Fibroblast of skin of right biceps (primary cell): ENCODE data around the gene ACOX1.

Experiments
- DNase-seq: peaks from one replicate; pipeline ENCODE4 v3.0.0-alpha.2; 2013

The ACOX1 gene

DNA sequence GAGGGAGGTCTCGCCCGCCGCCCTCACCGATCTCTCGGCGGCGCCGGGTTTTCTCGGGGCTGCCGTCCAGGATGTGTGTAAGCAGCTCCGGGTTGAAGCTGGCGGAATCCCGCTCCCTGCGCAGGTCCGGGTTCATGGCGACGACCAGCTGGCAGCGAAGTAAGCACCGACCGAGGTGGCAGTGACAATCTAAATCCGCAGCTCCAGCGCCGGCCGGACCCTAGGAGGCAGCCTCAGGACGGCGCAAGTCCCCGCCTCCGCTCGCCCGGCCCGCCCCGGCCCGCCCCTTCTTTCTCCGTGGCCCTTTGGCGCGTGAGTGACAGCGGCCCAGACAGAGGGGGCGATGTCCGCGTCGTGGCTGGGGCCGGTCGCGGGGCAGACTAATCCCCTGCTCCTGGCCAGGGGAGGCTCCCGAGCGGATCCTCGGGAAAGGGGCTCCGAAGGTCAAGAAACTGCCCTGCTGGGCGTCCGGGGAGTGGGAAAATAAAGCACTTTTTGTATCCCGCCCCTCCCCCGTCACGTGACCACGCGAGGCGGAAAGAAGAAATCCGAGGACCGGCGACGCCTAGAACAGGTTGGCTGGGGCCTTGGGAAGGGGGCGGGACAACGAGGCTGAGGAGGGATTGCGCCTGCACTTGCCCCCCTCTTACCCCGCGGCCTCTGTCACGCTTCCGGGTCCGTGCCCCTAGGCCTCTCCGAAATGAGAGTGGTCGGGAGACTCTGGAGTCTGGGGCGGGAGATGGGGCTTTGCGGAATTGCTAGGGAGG is at the start of gene ACOX1, which contains the start of gene TEN1:
ACOX1 (minus strand) TSS at position 229 of the 767 bp plus-strand sequence; CDS start at position 136, 93 bp downstream.
TEN1 (plus strand) TSS at position 303 of the 767 bp plus-strand sequence. CDS start 6,953 bp downstream, outside the sequence.
- peak; percentile 98 for DNase-seq

DNA sequence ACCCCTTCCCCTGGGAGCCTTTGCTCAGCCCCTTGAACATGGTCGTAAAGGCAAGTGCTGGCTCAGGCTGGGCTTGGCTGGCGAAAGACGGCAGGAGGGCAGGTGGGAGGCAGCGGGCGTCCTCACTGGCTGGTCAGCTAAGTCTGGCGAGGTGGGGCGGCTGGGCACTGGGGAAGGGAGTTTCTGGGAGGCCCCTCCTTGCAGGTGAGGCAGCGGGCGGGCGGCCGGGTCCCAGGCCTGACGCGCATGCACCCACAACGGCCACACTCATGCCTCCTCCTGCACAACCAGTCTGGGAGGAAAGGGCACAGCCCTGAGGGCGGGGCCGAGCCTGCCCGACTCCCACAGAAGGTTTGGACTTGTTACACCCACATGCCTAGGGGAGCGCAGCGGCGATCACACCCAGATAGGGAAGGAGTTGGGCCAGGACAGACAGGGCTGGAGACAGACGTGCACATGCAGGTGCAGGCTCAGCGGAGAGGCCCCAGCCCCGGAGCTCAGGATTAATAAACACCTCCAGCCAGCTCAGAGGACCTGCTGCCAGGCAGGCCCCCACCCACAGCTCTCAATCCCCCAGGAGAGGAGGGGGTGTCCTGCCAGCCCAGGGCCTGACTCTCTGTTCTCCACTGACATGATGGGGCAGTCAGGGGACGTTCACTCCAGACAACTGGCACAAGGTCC is 48.3 kb upstream of the ACOX1 start, which contains the start of gene EVPL:
EVPL (minus strand) TSS at position 148 of the 681 bp plus-strand sequence; CDS start at position 40, 108 bp downstream.
- no peak for DNase-seq

DNA sequence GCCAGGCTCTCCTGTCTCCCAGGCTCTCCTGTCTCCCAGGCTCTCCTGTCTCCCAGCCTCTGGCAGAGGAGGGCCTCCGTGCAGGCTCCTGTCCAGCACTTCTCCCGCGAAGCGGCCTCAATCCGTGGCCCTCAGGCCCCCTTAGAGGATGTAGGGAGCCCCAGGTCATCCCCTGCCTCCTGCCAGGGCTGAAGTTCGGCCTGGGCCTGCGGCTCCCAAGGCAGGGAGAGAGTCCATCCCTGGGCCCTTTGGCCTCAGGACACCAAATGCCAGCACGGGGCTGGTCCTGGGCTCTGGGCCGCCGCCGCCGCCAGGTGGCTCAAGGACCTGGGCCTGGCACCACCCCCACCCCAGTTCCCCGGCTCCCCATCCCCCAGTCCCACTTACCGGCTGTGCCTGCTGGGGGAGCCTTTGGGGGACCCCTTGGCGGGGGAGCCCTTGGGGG is 47.8 kb upstream of the ACOX1 start:
- DNase-seq, result no peak

DNA sequence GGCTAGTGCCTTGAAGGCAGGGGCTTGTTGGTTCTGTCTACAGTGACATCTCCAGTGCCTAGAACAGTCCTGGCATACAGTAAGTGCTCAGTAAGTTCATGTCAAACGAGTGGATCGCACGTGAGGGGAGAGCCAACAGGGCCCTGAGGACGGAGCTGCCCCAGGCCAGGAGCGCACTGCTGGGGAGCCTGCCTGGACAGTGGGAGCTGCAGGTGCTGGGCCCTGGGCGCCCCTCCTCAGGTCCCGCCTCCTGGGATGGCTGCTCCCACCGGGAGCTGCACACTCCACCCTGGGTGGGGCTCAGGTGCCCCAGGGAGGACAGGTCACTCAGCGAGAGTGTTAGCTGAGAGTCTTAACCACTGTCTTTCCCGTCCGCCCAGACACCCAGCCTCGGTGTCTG is 46.3 kb upstream of the ACOX1 start:
- DNase-seq, result no peak

DNA sequence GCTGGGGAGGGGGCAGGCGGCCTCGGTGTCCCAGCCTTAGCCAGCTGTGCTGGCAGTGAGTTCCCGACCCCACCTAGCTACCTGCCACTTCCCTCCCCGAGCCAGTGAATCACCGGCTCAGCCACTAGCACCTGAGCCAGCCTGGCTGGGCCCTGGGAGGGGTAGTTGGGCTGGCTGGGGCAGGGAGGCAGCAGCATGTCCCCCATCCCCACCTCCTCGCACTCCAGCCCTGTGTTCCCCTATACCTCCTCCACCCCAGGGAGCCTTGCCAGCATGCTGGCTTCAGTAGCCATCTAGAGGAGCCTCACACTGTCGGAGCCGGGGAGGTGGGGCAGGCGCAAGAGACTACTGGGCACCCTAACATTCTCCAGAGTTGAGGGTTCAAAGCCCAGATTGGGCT is 45.4 kb upstream of the ACOX1 start:
- DNase-seq, result no peak

DNA sequence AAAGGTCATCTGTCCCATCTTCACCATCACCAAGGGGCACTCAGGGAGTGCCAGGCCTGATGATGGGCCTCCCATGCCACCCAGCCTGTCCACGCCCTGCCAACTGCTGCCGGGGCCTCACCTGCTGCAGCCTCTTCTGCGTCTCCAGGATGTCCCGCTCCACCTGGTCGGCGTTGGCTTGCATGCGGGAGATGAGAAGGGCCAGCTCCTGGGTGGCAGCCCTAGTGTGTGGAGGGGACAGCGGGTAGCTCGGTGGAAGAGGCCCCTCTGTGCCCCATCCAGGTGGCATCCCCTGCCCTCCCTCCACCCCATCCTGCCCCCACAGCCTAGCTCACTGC is 44.9 kb upstream of the ACOX1 start:
- no peak for DNase-seq

DNA sequence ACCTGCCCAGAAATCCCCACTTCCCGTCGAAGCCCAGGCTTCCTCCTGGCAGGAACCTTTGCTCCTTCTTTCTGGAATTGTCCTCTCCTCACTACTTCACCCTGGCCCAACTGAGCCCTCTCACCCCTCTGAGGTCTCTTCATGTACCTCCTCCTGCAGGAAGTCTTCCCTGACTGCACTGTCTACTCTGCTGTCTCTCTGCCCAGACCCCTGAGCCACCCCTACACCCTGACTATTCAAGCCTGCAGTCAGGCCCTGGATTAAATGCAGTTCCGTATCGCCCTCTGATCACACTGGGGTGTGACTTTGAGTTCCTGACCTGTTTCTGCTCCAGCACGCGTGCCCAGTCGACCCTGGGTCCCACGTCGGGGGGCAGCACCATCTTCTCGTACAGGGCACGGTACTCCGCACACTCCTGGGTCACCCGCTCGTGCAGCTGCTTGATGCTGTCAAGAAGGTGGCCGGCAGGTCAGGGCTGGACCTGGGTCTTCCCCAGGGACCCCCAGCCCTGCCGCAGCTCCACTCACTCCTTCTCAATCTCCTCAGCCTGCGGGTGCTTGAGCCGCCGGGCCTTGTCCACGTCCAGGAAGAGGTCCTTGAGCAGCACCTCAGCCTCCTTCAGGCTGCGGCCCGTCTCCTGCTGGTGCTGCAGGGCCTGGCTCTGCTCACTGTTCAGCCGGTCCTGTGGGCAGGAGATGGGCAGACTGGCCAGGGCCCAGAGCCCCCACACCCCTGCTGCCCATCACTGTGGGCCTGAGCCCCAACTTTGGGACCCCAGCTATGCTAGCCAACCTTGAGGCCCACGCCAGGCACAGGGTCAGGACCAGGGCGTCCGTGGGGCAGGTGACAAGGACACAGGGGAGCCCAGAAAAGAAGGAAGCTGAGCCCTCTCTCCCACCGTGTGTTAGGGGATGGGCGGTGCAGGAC is 44.3 kb upstream of the ACOX1 start:
- DNase-seq, result no peak

DNA sequence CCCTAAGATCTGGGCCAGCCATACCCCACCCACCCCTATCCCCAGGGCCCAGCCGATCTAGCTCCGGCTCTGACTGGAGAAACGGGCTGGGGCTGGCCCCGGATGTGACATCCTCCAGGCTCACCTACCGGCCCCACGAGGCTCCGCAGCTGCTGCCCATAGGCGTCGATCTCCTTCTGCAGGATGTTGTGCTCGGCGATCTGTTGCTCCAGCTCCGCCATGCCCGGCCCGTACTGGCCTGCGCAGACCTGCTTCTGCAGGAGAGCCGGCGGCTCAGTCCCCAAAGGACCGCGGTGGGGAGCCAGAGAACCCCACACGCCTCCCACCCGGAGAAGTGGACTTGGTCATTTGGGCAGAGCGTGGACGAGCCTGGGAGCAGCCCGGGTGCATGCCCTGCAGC is 43.3 kb upstream of the ACOX1 start:
- no peak for DNase-seq

DNA sequence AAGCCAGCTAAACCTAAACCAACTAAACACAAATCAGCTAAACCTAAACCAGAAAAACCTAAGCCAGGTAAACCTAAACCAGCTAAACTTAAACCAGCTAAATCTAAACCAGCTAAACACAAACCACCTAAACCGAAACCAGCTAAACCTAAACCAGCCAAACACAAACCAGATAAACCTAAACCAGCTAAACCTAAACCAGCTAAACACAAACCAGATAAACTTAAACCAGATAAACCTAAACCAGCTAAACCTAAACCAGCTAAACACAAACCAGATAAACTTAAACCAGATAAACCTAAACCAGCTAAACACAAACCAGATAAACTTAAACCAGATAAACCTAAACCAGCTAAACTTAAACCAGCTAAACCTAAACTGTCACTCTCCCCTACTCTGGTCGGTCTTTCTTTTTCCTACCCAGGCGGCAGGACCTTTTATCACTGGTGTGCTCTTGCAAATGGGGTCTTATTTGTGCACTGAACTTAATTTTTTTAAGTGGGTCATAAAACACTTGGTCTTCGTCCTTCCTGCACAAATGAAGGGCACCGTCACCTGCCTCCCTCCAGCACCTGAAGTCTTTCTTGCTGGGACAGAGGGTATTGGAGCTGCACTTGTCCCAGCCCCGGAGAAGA is 41.0 kb upstream of the ACOX1 start:
- no peak for DNase-seq

DNA sequence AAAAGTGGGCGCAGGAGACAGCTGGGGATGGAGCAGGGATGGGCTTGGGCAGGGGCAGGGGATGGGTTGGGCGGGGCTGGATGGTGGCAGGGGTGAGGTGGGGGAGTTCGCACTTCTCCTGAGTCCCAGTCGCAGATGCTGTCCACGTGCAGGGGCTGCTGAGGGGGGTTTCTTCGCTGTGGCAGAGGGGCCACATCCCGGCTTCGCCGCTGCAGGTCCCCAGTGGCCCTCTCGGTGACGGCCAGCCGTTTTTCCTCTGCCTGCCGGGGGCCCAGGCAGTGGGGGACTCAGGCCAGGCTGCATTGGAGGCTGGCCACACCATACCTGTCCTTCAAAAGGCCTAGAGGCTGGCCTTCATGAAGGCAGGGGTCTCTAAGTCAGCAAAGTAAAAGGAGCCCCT is 39.8 kb upstream of the ACOX1 start:
- DNase-seq, result no peak

DNA sequence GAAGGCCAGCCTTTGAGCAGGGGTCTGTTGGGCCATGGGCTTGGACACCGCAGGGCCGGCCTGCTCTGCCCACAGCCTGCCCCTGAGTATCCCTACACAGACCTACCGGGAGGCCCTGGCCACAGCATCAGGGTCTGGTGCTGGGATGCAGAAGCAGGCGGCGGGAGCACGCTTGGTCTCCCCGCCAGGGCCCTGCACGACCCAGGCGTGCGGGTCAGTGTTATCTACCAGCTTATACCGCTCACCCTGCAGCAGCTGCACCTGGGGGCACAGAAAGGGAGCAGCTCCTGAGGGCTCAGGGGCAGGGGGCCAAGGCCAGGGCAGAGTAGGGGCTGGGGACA is 39.3 kb upstream of the ACOX1 start:
- no peak for DNase-seq

DNA sequence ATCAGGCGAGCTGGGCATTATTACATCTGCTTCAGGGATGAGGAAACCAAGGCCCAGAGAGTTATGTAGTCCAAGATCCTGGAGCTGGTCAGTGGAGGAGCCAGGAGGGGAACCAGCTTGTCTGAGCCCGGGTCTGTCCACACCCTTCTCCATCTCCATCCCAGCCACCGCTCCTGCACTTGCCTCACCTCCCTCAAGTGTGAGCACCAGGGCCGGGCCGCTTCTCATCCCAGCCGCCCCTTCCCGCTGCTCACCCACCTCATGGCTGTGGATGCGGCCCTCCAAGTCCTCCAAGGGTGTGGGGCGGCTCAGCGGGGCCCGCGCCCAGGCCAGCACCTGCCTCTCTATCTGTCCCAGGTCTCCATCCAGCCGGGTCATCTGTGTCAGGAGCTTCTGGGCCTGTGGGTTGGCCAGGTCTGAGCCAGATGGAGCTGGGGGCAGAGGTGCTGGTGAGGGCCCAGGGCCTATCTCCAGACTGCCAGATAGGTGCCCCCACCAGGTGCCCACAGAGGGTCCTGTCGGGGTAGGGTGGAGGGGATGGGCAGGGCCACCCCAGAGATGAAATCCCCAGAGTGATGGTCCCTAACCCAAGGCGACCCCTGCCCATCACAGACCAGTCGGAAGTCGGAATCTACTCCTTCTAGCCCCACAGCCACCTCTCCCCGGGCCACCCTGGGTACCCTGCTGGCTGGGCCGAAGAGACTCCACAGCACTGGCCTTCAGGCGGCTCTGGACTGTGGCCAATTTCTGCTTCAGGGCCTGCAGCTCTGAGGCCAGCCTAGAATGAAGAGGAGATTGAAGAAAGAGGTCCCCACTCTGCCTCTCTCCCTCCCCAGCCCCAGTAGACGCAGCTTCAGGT is 38.7 kb upstream of the ACOX1 start:
- no peak for DNase-seq

DNA sequence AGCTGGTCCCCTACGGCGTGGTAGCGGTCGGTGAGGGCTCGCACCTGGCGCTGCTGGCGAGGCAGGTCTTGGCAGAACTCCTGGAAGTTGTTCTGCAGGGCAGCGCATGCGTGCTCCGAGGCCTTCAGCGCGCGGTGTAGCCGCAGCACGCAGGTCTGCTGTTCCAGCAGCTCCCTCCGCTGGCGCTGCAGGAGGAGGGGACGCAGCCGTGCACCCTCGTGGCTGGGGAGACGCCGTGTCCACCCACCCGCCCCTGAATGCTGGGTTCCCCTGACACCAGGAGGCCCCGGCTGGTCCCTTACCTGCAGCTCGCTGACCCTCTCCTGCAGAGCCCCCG is 35.9 kb upstream of the ACOX1 start:
- no peak for DNase-seq

DNA sequence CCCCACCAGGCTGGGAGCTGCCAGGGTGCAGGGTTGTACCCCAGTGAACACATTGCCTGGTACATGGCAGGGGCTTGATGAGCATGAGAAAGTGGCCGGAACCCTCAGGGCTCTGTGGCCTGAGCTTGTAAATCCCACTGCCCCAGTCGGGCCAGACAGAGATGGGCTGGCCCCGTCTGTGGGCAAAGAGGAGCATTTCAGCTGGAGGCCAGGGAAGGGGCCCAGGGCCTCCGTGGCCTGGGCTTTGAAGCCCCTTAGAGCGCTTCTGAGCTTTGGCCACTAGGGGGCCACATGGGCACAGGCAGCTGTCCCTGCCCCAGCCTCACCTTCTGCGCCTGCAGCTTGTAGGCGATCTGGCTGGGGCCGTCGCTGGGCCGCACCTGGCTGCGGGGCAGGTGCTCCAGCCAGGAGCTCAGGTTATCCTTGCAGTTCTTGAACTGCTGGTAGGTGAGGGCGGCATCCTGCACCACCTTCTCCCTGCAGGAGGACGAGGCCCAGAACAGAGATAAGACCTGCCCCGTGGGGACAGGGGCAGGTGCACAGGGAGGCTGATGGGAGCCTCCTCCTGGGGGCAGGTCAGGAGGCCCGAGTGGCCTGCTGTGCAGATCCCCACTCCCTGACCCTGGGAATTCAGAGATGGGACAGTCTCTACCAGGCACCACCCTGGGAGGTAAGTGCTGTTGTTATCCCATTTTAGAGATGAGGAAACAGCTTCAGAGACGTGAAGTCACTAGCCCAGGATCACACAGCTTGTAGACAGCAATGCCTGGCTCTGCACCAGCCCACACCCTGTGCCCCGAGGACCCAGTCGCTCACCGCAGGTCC is 35.3 kb upstream of the ACOX1 start:
- peak; percentile 62 for DNase-seq

DNA sequence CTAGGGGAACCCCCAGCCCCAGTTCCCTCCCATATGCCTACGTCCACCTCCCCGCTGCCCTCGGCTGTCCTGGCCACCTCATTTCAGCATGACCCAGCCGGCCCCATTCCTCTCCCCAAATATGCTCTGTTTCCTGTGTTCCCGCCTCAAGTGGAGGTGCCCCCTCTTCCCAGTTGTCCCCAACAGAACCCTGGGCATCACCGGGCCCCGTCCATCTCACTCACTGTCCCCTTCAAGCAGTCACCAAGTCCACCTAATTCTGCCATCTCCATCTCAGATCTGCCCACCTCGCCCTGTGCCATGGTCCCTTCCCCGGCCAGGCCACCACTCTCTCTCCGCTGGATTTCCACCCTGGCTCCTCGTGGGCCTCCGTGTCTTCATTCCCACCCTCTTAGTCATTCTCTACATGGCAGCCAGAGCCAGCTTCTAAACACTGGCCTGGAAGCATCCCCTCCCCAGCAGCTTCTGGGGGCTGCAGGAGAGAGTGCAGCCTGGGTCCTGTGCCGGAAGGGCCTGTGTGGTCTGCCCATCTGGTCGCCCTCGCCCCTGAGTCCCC is 34.5 kb upstream of the ACOX1 start:
- no peak for DNase-seq

DNA sequence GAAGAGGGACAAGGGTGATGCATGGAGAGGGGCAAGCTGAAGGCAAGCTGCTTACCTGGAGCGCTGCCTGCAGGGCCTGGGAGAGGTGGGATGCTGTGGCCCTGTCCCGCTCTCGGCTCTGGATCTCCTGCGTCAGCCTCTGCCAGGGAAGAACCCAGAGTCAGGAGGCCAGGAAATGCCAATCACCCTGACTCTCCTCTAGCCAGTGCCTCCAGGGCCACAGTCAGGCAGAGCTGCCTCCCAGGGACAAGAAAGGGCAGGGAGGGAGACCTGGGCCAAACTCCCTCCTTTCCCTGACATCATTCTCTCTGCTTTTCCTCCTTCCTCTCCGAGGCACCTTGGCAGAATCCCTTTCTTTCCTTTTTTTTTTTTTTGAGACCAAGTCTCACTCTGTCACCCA is 33.0 kb upstream of the ACOX1 start:
- no peak for DNase-seq

DNA sequence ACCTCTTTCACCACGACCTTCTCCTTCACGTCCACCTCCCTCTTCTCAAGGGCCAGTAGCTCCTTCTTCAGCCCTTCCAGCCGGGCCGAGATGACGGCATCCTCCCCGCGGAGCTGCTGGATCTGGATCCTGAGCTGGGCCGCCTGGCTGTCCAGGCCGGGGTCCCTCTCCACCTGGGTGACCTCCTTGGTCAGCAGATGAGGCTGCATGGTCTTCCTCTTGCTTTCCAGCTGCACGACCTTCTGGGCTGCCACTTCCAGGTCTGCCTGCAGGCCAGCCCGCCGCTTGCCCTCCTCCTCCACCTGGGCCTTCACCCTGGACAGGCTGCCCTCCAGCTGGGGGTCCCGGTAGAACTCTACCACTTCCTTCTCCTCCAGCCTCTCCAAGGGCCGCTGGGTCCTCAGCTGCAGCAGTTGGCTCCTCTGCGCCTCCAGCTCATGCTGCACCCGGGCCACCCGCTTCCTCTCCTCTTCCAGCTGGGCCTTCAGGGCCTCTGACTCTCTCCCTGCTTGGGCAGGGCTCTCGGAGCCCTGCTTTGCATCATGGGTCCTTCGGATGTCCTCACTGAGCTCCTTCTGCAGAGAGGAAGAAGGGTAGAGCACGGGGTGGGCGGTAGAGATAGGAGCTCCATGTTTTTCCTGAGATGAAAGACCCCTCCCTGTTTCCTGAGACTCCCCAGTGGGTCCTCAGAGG is 31.1 kb upstream of the ACOX1 start:
- DNase-seq, result no peak

DNA sequence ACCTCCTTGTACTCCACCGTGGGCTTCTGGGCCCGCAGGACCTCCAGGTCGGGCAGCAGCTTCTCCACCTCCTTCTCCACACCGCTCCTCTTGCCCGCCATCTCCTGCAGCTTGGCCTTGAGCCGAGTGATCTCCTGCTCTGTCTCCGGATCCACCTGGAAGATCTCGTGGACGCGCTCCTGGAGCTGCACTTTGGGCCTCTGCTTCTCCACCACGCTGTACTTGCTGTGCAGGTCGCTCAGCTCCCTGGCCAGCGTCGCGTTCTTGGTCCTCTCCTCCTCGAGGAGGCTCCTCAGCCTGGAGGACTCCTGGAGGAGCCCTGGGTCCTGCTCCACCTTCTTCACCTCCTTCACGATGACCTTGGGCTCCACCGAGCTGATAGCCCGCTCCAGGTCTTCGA is 30.5 kb upstream of the ACOX1 start:
- DNase-seq, result no peak

DNA sequence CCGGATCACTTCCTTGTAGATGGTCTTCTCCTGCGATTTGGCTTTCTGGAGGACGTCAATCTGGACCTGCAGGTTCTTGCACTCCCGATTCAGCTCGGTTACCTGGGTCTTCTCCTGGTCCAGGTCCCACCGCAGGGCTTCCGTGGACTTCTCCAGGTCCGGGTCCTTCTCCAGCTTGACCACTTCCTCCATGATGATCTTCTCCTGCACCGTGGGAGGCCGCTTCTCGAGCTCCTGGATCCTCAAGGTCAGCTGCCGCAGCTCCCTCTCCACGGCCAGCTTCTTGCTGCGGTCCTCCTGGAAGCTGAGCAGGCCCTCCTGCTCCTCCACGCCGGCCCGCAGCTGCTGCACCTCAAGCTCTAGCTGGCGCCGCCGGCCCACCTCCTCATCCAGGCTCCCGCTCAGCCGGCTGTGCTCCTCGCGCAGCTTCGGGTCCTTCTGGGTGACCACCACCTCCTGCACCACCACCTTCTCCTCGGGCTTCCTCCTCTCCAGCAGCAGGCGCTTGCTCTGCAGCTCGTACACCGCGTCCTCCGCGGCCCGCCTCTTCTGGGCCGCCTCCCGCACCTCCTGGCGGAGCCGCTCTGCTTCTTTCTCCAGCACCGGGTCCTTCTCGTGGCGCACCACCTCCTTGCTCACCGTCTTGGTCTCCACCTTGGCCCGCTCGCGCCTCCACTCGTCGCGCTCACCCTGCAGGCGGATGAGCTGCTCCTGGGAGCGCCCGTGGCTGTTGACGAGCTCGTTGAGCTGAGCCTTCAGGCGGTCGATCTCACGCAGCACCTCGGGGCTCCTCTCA is 29.9 kb upstream of the ACOX1 start:
- DNase-seq, result no peak
